Stimulated activated CD8-positive, alpha-beta memory T cell treated with anti-CD3 and anti-CD28 coated beads, Interleukin-15, amount 100 ng/mL, for 48 hours (primary cell): ENCODE results near the gene MRPS31.
"Not testable (repeated sequence)": the region's sequence is repeated elsewhere in the genome, so short reads cannot be mapped to it uniquely, and the experiment has no call there.

Experiments
- DNase-seq, 2 donors: peaks; one replicate each; pipeline ENCODE4 v3.0.0-alpha.2; 2020; ENCODE audit warnings: low read depth in 2 of 2

Gene MRPS31

GRCh38 chr13:40762849-40763248 is 8.1 kb downstream of the MRPS31 start:
- no peak for DNase-seq

GRCh38 chr13:40758811-40759210 is 12.2 kb downstream of the MRPS31 start:
- no peak for DNase-seq

GRCh38 chr13:40756042-40756441 is 14.9 kb downstream of the MRPS31 start:
- DNase-seq = no peak

GRCh38 chr13:40755082-40755700 is 15.8 kb downstream of the MRPS31 start:
- no peak for DNase-seq

- no peak for DNase-seq
Observed at GRCh38 chr13:40749327-40749726, 21.7 kb downstream of the MRPS31 start.

GRCh38 chr13:40735232-40735548 is 35.8 kb downstream of the MRPS31 start:
- not testable (repeated sequence) for DNase-seq

GRCh38 chr13:40734536-40735231 is 36.3 kb downstream of the MRPS31 start:
- not testable (repeated sequence) for DNase-seq

- DNase-seq = no peak
Observed at GRCh38 chr13:40732658-40733057, 38.3 kb downstream of the MRPS31 start.

GRCh38 chr13:40728595-40728994 is 42.4 kb downstream of the MRPS31 start:
- no peak for DNase-seq

GRCh38 chr13:40714433-40714832 is 56.6 kb downstream of the MRPS31 start:
- DNase-seq = not testable (repeated sequence)

GRCh38 chr13:40706439-40706838 is 64.6 kb downstream of the MRPS31 start:
- no peak for DNase-seq

GRCh38 chr13:40697711-40698110 is 73.3 kb downstream of the MRPS31 start:
- no peak for DNase-seq

- no peak for DNase-seq
Observed at GRCh38 chr13:40694426-40694825, 76.6 kb downstream of the MRPS31 start.

- DNase-seq = no peak
Observed at GRCh38 chr13:40692946-40693345, 78.0 kb downstream of the MRPS31 start.

GRCh38 chr13:40688781-40689180 is 82.2 kb downstream of the MRPS31 start:
- no peak for DNase-seq

GRCh38 chr13:40682449-40683240 is 88.3 kb downstream of the MRPS31 start:
- no peak for DNase-seq

- no peak for DNase-seq
Observed at GRCh38 chr13:40681341-40682146, 89.4 kb downstream of the MRPS31 start.

GRCh38 chr13:40680659-40681323 is 90.2 kb downstream of the MRPS31 start:
- DNase-seq = no peak

GRCh38 chr13:40679480-40679985 is 91.5 kb downstream of the MRPS31 start:
- no peak for DNase-seq
